VCaP (cell line): ENCODE results near the gene TOMM70.
"Not testable (repeated sequence)": the region's sequence is repeated elsewhere in the genome, so short reads cannot be mapped to it uniquely, and the experiment has no call there.

Experiments
- H3K27ac ChIP-seq: fragments of 450-650 bp; 2 replicates; pipeline ENCODE4 v1.5.1; 2017
- TF ChIP-seq, protein P1 (sequence below): fragments of 450-650 bp; conservative IDR thresholded peaks from 2 replicates; pipeline ENCODE4 v1.5.1; 2017; ENCODE audit warnings: mild to moderate bottlenecking, moderate library complexity

TOMM70 gene

GRCh38 chr3:100333051-100333450 is 67.8 kb downstream of the TOMM70 start:
- H3K27ac ChIP-seq: no peak overlapping the region
- TF ChIP-seq, protein P1, sequence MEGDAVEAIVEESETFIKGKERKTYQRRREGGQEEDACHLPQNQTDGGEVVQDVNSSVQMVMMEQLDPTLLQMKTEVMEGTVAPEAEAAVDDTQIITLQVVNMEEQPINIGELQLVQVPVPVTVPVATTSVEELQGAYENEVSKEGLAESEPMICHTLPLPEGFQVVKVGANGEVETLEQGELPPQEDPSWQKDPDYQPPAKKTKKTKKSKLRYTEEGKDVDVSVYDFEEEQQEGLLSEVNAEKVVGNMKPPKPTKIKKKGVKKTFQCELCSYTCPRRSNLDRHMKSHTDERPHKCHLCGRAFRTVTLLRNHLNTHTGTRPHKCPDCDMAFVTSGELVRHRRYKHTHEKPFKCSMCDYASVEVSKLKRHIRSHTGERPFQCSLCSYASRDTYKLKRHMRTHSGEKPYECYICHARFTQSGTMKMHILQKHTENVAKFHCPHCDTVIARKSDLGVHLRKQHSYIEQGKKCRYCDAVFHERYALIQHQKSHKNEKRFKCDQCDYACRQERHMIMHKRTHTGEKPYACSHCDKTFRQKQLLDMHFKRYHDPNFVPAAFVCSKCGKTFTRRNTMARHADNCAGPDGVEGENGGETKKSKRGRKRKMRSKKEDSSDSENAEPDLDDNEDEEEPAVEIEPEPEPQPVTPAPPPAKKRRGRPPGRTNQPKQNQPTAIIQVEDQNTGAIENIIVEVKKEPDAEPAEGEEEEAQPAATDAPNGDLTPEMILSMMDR: no peak

- TF ChIP-seq, protein P1: no peak
- H3K27ac ChIP-seq: no peak overlapping the region
These were observed 69.2 kb downstream of the TOMM70 start for GRCh38 chr3:100331660-100332059.

- H3K27ac ChIP-seq: no peak overlapping the region
- TF ChIP-seq, protein P1: no peak
These were observed 70.2 kb downstream of the TOMM70 start for GRCh38 chr3:100330651-100331050.

GRCh38 chr3:100329800-100330489 is 70.9 kb downstream of the TOMM70 start:
- no peak overlapping the region for H3K27ac ChIP-seq
- TF ChIP-seq, protein P1: no peak

DNA sequence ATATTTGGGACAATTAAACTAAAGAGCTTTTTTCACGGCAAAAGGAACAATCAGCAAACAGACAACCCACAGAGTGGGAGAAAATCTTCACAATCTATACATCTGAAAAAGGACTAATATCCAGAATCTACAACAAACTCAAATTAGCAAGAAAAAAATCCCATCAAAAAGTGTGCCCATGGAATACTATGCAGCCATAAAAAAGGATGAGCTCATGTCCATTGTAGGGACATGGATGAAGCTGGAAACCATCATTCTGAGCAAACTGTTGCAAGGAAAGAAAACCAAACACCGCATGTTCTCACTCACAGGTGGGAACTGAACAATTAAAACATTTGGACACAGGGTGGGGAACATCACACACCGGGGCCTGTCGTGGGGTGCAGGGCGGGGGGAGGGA is 73.5 kb downstream of the TOMM70 start:
- H3K27ac ChIP-seq: not testable (repeated sequence)

GRCh38 chr3:100325827-100326226 is 75.1 kb downstream of the TOMM70 start:
- no peak overlapping the region for H3K27ac ChIP-seq
- TF ChIP-seq, protein P1: no peak

DNA sequence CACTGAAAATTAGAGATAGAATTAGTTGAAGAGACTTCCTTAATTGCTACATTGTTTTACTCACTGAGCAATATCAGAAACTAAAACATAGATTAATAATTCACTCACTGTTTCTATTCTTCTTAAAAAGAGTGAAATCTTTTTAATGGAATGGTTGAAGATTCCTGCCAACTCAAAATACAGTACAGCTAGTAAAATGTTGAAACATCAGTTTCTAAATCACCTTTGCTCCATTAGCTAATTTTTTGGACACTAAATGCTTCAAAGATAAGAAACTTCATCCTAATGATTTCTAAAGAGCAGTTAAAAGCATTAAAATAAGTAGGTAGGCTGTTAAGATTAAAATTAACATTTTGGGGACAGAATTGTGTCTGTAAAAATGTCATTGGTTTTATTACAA is 76.8 kb downstream of the TOMM70 start:
- H3K27ac ChIP-seq: no peak overlapping the region
- TF ChIP-seq, protein P1: no peak

DNA sequence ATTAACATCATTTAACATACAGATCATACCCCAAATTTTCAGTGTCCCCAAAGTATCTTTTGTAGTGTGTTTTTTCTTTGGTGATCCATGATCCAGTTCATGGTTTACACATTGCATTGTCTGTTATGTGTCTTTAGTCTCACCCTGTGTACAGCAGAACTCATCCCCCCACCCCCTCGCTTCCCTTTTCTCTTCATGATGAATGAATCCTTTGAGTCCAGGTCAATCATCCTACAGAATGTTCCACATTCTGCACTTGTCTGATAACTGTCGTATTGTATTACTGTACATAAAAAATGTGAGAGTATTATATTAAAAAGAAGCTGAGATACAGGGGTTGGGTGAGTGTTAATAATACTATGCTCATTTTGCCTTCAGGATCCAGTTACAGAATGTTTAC is 80.9 kb downstream of the TOMM70 start:
- TF ChIP-seq, protein P1: no peak
- no peak overlapping the region for H3K27ac ChIP-seq
